ACC112 (cell line): ENCODE measurements around the gene LMOD1.
A peak's percentile ranks its signal among the peaks of the same experiment; 100 is the strongest.

Experiments used
- H2AFZ ChIP-seq: fragments of 200-600 bp; sonication (generic); one replicate; pipeline ENCODE4 v1.6.0; 2017; ENCODE audit warnings: antibody characterized with exemption, low read length; ENCODE audit not compliant: unreplicated experiment
- H3K27ac ChIP-seq: fragments of 200-600 bp; sonication (generic); 2 replicates; pipeline ENCODE4 v1.5.1; 2014; ENCODE audit warnings: low read depth, mild to moderate bottlenecking, antibody characterized with exemption, low read length, moderate library complexity
- H3K27me3 ChIP-seq: fragments of 200-600 bp; sonication (generic); 2 replicates; pipeline ENCODE4 v1.6.1; 2014; ENCODE audit warnings: mild to moderate bottlenecking, antibody characterized with exemption, low read length, moderate library complexity, mixed read lengths; ENCODE audit not compliant: insufficient read depth
- H3K36me3 ChIP-seq: fragments of 200-600 bp; sonication (generic); 2 replicates; pipeline ENCODE4 v1.6.1; 2016; ENCODE audit warnings: mild to moderate bottlenecking, antibody characterized with exemption, low read length, moderate library complexity, mixed read lengths; ENCODE audit not compliant: insufficient read depth
- H3K4me1 ChIP-seq: fragments of 200-600 bp; sonication (generic); one replicate; pipeline ENCODE4 v1.6.1; 2016; ENCODE audit warnings: low read length, mixed read lengths; ENCODE audit not compliant: insufficient read depth, unreplicated experiment, control insufficient read depth
- H3K4me3 ChIP-seq: fragments of 200-600 bp; sonication (generic); 2 replicates; pipeline ENCODE4 v1.5.1; 2014; ENCODE audit warnings: mild to moderate bottlenecking, low read depth, low read length
- H3K79me2 ChIP-seq: fragments of 200-600 bp; sonication (generic); one replicate; pipeline ENCODE4 v1.6.0; 2016; ENCODE audit warnings: low read length; ENCODE audit not compliant: control insufficient read depth, unreplicated experiment, insufficient read depth

LMOD1 gene

GRCh38 chr1:201884425-201884824 is 61.9 kb downstream of the LMOD1 start:
- peaks cover 47% of the 10 kb centered on the region for H3K4me1 ChIP-seq
- no peaks in the 10 kb centered on the region for H3K79me2 ChIP-seq
- H3K36me3 ChIP-seq, result no peaks in the 10 kb centered on the region
- H3K27me3 ChIP-seq, result no peaks in the 10 kb centered on the region
- H3K4me3 ChIP-seq, result no peak overlapping the region
- H3K27ac ChIP-seq, result no peak overlapping the region
- no peak overlapping the region for H2AFZ ChIP-seq

- H3K27me3 ChIP-seq, result no peaks in the 10 kb centered on the region
- peak overlapping the region; percentile 14; the same call in 1 of the 2 replicates for H3K4me3 ChIP-seq
- no peaks in the 10 kb centered on the region for H3K79me2 ChIP-seq
- peak overlapping the region; percentile 47 for H3K27ac ChIP-seq
- no peak overlapping the region for H2AFZ ChIP-seq
- peaks cover 42% of the 10 kb centered on the region for H3K4me1 ChIP-seq
- H3K36me3 ChIP-seq, result no peaks in the 10 kb centered on the region
Measured at GRCh38 chr1:201883786-201884185, 62.6 kb downstream of the LMOD1 start.

DNA sequence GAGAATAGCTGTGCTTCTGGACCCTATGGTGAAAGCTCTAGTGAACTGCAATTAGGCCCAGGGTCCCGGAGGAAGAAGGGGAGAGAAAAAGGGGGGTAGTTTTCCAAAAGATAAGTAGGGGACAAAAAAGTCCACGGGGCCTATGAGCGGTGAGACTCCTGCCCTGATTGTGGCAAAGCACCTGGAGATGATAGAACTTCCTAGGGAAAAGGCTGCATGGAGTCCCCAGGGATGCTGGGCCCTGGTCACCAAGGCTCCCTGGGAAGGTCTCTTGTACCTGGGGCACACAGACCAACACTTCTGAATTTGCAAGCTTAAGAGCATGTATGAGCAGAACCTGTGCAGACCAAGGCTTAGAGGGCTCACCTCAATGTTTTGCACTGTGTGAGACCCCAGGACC is 63.1 kb downstream of the LMOD1 start:
- no peak overlapping the region for H3K4me3 ChIP-seq
- H3K27me3 ChIP-seq, result no peaks in the 10 kb centered on the region
- no peaks in the 10 kb centered on the region for H3K36me3 ChIP-seq
- peak overlapping the region; percentile 47 for H3K27ac ChIP-seq
- H3K79me2 ChIP-seq, result no peaks in the 10 kb centered on the region
- H2AFZ ChIP-seq, result no peak overlapping the region
- peaks cover 41% of the 10 kb centered on the region for H3K4me1 ChIP-seq

DNA sequence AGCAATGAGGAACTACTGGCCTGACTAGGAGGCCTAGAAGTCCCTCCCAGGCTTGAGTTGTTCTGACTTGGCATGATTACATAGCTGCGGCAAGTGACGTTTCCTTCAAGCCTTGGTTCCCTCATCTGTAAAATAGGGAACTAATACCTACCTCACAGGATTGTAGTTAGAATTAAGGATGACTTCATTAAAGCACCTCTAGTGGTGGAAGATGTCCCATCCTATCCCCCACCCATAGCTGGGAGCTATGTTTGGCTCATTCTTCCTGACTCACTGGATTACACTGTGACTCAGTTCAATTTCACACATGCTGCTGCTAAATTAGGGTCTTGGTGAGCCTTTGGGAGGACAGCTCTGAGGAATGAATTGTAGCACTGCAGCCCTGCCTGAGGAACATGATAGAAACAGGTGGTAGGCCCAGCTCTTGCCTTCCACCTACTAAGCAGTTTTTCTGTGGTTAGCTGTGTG is 63.6 kb downstream of the LMOD1 start:
- Histone ChIP-seq H3K4me1 (peaks cover 37% of the 10 kb centered on the region), H3K4me3 (no peak overlapping the region), H3K27ac (peak overlapping the region; percentile 47), H3K79me2 (no peaks in the 10 kb centered on the region), H2AFZ (no peak overlapping the region), H3K36me3 (no peaks in the 10 kb centered on the region), H3K27me3 (no peaks in the 10 kb centered on the region)

GRCh38 chr1:201881617-201882016 is 64.7 kb downstream of the LMOD1 start:
- Histone ChIP-seq H3K27ac (no peak overlapping the region), H3K36me3 (no peaks in the 10 kb centered on the region), H3K4me3 (no peak overlapping the region), H3K27me3 (no peaks in the 10 kb centered on the region), H3K79me2 (no peaks in the 10 kb centered on the region), H3K4me1 (peaks cover 37% of the 10 kb centered on the region), H2AFZ (no peak overlapping the region)

DNA sequence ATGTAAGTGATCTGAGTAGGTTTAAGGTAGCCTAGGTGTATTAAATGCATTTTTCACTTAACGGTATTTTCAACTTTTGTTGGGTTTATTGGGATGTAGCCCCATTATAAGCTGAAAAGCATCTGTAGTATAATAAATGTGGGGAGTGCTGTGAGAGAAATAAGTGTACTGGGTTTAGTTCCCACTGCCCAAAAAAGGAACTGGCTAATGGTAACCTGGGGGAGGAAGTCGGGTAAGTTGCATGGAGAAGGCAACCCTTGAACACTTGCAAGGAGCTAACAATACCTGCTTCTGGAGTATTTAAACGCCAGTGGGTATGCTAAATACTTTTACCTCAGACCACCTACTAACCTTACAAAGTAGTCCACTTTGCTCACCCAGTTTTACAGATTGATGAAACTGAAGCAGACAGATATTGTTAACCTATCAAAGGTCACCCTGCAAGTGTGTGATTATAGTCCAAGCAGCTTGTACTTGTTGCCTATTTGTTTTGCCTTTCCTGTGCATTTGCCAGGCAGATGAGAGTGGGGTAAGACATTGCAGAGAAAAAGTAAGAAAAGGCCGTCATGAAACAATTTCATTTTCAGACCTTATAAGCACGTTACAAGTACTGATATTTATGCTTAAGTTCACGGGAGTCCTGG is 65.3 kb downstream of the LMOD1 start:
- H2AFZ ChIP-seq, result no peak overlapping the region
- H3K79me2 ChIP-seq, result no peaks in the 10 kb centered on the region
- H3K4me1 ChIP-seq, result peaks cover 37% of the 10 kb centered on the region
- H3K36me3 ChIP-seq, result no peaks in the 10 kb centered on the region
- H3K4me3 ChIP-seq, result no peak overlapping the region
- no peaks in the 10 kb centered on the region for H3K27me3 ChIP-seq
- no peak overlapping the region for H3K27ac ChIP-seq

DNA sequence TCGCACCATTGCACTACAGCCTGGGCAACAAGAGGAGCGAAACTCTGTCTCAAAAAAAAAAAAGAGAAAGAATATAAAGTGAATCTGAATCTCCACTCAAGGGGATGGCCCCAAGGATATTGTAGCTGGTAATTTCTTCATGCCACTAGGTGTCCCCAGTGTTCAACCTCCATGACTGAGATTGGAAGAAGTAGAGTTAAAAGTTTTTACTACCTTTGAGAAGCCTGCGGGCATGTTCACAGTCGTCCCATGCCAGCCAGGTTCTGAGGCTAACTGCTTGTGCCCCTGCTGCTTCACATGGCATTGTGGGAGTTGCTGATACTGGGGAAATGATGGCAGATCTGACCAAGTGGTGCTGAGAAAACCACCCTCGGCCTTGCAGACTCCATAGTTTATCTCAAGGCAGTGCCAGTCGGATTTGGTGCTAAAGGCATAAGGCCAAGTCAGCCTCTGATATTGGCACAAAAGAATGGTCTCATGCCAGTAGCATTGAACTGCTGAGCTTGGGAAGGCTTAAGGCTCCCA is 68.4 kb downstream of the LMOD1 start:
- no peaks in the 10 kb centered on the region for H3K79me2 ChIP-seq
- H3K4me1 ChIP-seq, result peaks cover 6% of the 10 kb centered on the region
- no peak overlapping the region for H2AFZ ChIP-seq
- no peaks in the 10 kb centered on the region for H3K27me3 ChIP-seq
- H3K4me3 ChIP-seq, result no peak overlapping the region
- H3K27ac ChIP-seq, result no peak overlapping the region
- peaks cover 13% of the 10 kb centered on the region for H3K36me3 ChIP-seq

DNA sequence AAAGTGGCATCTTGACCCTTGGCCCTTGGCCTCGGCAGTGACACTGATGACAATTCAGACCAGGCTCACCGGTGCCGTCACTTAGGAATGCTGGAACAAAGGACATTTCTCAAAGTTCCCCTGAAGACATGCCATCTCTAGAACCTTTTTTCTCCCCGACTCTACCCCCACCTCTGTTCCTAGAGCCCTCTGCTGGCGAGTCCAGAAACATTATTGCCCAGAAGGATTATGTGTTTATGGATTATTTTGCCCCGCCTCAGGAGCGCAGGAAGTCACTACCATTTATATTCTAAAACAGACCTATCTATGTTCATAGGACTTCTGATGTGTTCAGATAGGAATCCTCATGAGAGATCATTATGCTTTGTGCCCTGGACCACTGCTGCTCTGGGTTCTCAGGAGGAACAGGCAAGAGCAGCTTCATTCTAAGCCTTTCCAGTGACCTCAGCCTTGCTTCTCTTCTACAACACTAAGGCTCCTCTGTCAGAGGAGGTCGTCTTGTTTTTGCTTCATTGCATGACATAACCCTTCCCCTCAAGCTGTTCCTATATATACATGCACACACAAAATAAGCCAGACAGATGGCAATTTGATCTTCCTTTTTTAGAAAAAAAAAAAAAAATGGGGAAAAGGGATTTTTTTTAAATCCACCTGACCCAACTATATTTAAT is 70.1 kb downstream of the LMOD1 start:
- no peaks in the 10 kb centered on the region for H3K79me2 ChIP-seq
- no peaks in the 10 kb centered on the region for H3K27me3 ChIP-seq
- H3K36me3 ChIP-seq, result peaks cover 19% of the 10 kb centered on the region
- no peaks in the 10 kb centered on the region for H3K4me1 ChIP-seq
- no peak overlapping the region for H3K4me3 ChIP-seq
- H3K27ac ChIP-seq, result no peak overlapping the region
- H2AFZ ChIP-seq, result no peak overlapping the region

DNA sequence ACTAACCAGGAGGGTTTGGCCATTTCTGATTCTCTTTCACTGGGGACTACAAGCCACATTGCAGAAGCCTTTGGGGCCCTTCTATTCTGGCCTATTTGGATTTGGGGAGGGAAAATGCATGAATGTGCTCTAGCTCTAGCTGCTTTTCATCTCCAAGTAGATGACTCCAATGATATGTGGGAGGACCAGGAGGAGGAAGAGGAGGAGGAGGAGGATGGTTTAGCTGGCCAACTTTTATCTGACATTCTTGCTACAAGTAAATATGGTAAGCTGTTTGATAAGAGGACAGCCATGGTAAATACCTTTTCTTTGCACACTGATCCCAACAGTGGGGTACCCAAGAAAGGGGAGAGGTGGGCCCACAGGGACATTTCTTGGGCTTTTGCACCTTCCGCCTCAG is 71.7 kb downstream of the LMOD1 start:
- Histone ChIP-seq H3K79me2 (no peaks in the 10 kb centered on the region), H3K36me3 (peaks cover 25% of the 10 kb centered on the region), H3K27ac (no peak overlapping the region), H3K27me3 (no peaks in the 10 kb centered on the region), H3K4me1 (no peaks in the 10 kb centered on the region), H2AFZ (no peak overlapping the region), H3K4me3 (no peak overlapping the region)

DNA sequence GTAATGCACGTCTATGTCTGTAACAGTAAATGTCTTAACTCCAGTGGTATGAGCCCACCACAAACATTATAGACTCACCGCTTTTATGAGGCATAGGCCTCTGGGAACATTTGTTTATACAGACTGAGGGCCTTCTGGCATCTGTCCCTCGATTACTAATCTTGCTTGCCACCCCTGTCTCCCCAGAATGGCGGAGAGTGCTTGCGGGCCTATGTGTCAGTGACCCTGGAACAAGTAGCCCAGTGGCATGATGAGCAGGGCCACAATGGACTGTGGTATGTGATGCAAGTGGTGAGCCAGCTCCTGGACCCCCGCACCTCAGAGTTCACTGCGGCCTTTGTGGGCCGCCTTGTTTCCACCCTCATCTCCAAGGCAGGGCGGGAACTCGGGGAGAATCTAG is 76.0 kb downstream of the LMOD1 start:
- no peaks in the 10 kb centered on the region for H3K79me2 ChIP-seq
- no peak overlapping the region for H3K27ac ChIP-seq
- no peak overlapping the region for H3K4me3 ChIP-seq
- no peaks in the 10 kb centered on the region for H3K27me3 ChIP-seq
- H3K4me1 ChIP-seq, result no peaks in the 10 kb centered on the region
- H3K36me3 ChIP-seq, result peaks cover 48% of the 10 kb centered on the region
- H2AFZ ChIP-seq, result no peak overlapping the region

- Histone ChIP-seq H3K4me3 (no peak overlapping the region), H2AFZ (no peak overlapping the region), H3K36me3 (peaks cover 27% of the 10 kb centered on the region), H3K79me2 (no peaks in the 10 kb centered on the region), H3K27me3 (no peaks in the 10 kb centered on the region), H3K27ac (no peak overlapping the region), H3K4me1 (no peaks in the 10 kb centered on the region)
Measured at GRCh38 chr1:201861448-201861847, 84.9 kb downstream of the LMOD1 start.
